ENCODE data around the gene KRTAP10-7. TPM values are rescaled to one million over a fixed set of nuclear protein-coding genes. Genes with fewer than 3 reads are reported as not detected.

Gene KRTAP10-7
- total RNA-seq, 4 donors from 2014 or later = not detected

- no peaks in the 10 kb centered on the region for H3K4me1 ChIP-seq
- no peak for DNase-seq
- H3K27ac ChIP-seq = no peak overlapping the region
- intact Hi-C loops (cut with DNase I; ENCODE audit: low total_unique reads) = no loop called here
- H3K9me3 ChIP-seq = peaks cover 0 to 3% of the 10 kb centered on the region in 2 donors
- no peak overlapping the region for H3K4me3 ChIP-seq
- H3K36me3 ChIP-seq = no peaks in the 10 kb centered on the region
- no peaks in the 10 kb centered on the region for H3K27me3 ChIP-seq
- TF ChIP-seq CTCF (IDR thresholded peaks at IDR 0.05) (no peak), POLR2A (IDR thresholded peaks at IDR 0.05) (no peak)
These were observed 36.3 kb upstream of the KRTAP10-7 start for GRCh38 chr21:44564099-44564498.

GRCh38 chr21:44564886-44565598, 35.4 kb upstream of the KRTAP10-7 start:
- Histone ChIP-seq H3K27me3 (no peaks in the 10 kb centered on the region), H3K4me1 (no peaks in the 10 kb centered on the region), H3K9me3 (peaks cover 0 to 3% of the 10 kb centered on the region in 2 donors), H3K36me3 (no peaks in the 10 kb centered on the region), H3K27ac (no peak overlapping the region), H3K4me3 (no peak overlapping the region)
- DNase-seq = no peak
- TF ChIP-seq POLR2A (IDR thresholded peaks at IDR 0.05) = no peak
- TF ChIP-seq CTCF (IDR thresholded peaks at IDR 0.05) = no peak
- intact Hi-C loops (cut with DNase I; ENCODE audit: low total_unique reads) = no loop called here

- no peak overlapping the region for H3K4me3 ChIP-seq
- no peaks in the 10 kb centered on the region for H3K36me3 ChIP-seq
- peaks cover 0 to 3% of the 10 kb centered on the region in 2 donors for H3K9me3 ChIP-seq
- no peaks in the 10 kb centered on the region for H3K4me1 ChIP-seq
- DNase-seq = no peak
- intact Hi-C loops (cut with DNase I; ENCODE audit: low total_unique reads) = no loop called here
- H3K27ac ChIP-seq = no peak overlapping the region
- TF ChIP-seq POLR2A (IDR thresholded peaks at IDR 0.05) (no peak), CTCF (IDR thresholded peaks at IDR 0.05) (no peak)
- H3K27me3 ChIP-seq = no peaks in the 10 kb centered on the region
These were observed 34.0 kb upstream of the KRTAP10-7 start for GRCh38 chr21:44566403-44566802.

- DNase-seq = no peak
- Histone ChIP-seq H3K27ac (no peak overlapping the region), H3K4me3 (no peak overlapping the region), H3K36me3 (no peaks in the 10 kb centered on the region), H3K9me3 (peaks cover 0 to under 1% of the 10 kb centered on the region in 2 donors), H3K4me1 (no peaks in the 10 kb centered on the region), H3K27me3 (no peaks in the 10 kb centered on the region)
- intact Hi-C loops (cut with DNase I; ENCODE audit: low total_unique reads) = no loop called here
- TF ChIP-seq CTCF (IDR thresholded peaks at IDR 0.05) (no peak), POLR2A (IDR thresholded peaks at IDR 0.05) (no peak)
These were observed 32.8 kb upstream of the KRTAP10-7 start for GRCh38 chr21:44567481-44568171.

- intact Hi-C loops (cut with DNase I; ENCODE audit: low total_unique reads) = no loop called here
- DNase-seq = no peak
These were observed 32.1 kb upstream of the KRTAP10-7 start for GRCh38 chr21:44568261-44568660.

More at GRCh38 chr21:44568261-44568660, 32.1 kb upstream of the KRTAP10-7 start:
- no peaks in the 10 kb centered on the region for H3K9me3 ChIP-seq
- H3K4me1 ChIP-seq = no peaks in the 10 kb centered on the region
- no peak overlapping the region for H3K4me3 ChIP-seq
- no peaks in the 10 kb centered on the region for H3K36me3 ChIP-seq
- no peak overlapping the region for H3K27ac ChIP-seq
- TF ChIP-seq CTCF (IDR thresholded peaks at IDR 0.05) = no peak
- H3K27me3 ChIP-seq = no peaks in the 10 kb centered on the region

Data from uterus (tissue), 4 donors.